Endothelial cell of umbilical vein (primary cell): ENCODE data around the gene PPHLN1. TPM values are rescaled to one million over a fixed set of nuclear protein-coding genes. Genes with fewer than 3 reads are reported as not detected.

Experiments used
- BruUV-seq: library from RNA; stranded (reverse); fragments of 400-500 nt; replicated peaks from 2 replicates; lab custom pipeline; 2021; lab: Mats Ljungman, UMichigan
- CTCF ChIA-PET: fragments of 300-600, 350-600 bp; sonication (Branson Sonifier 250); formaldehyde crosslinking; loops from one replicate; lab custom pipeline; 2021; ENCODE audit warnings: antibody characterized with exemption, inconsistent platforms; lab: Charles Lee
- POLR2A ChIA-PET: fragments of 300-600, 350-600 bp; sonication (Branson Sonifier 250); formaldehyde crosslinking; loops from one replicate; lab custom pipeline; 2021; ENCODE audit warnings: antibody characterized with exemption, inconsistent platforms; lab: Charles Lee
- DNase-seq: peaks from one replicate; pipeline ENCODE4 v3.0.0-alpha.2; 2011; ENCODE audit warnings: low read depth, low spot score
- FAIRE-seq: peaks from 2 replicates; lab custom pipeline; 2011; peaks lifted over from hg19 to GRCh38; lab: Jason Lieb, UNC
- H2AFZ ChIP-seq: 2 replicates; pipeline ENCODE4 v1.6.0; 2012; ENCODE audit warnings: low read depth, low read length, control low read depth, inconsistent platforms
- H3K27ac ChIP-seq: 2 replicates; pipeline ENCODE4 v1.5.1; 2011; ENCODE audit warnings: low read depth, mild to moderate bottlenecking, control low read depth, low read length, moderate library complexity; ENCODE audit not compliant: insufficient read depth
- H3K27me3 ChIP-seq, 2 experiments: 2 replicates each; pipeline versions ENCODE4 v1.6.0 to v1.6.1; 2011; ENCODE audit warnings: low read length in 2 of 2, mixed read lengths in 1 of 2; ENCODE audit not compliant: control insufficient read depth in 2 of 2, insufficient read depth in 2 of 2
- H3K36me3 ChIP-seq, 2 experiments: 2 replicates in 1 of 2; 3 replicates in 1 of 2; pipeline ENCODE4 v1.5.1; 2011; ENCODE audit warnings: low read length in 2 of 2, mild to moderate bottlenecking in 1 of 2, moderate library complexity in 1 of 2; ENCODE audit not compliant: control insufficient read depth in 2 of 2, insufficient read depth in 2 of 2; ENCODE audit errors: extremely low read depth in 1 of 2
- H3K4me1 ChIP-seq: 3 replicates; pipeline ENCODE4 v1.5.1; 2011; ENCODE audit warnings: mild to moderate bottlenecking, low read length; ENCODE audit not compliant: control insufficient read depth, insufficient read depth; ENCODE audit errors: extremely low read depth
- H3K4me2 ChIP-seq: 2 replicates; pipeline ENCODE4 v1.6.1; 2011; ENCODE audit warnings: low read length, control low read depth, mixed read lengths; ENCODE audit not compliant: insufficient read depth
- H3K4me3 ChIP-seq, 3 experiments: fragments of 200-600 bp in 1 of 3; sonication (generic), shearing (Covaris generic) in 1 of 3; replicated peaks in 1 of 3; 2 replicates each; pipeline ENCODE4 v1.5.1; 2011 to 2016; ENCODE audit warnings: control low read depth in 3 of 3, low read length in 3 of 3, mild to moderate bottlenecking in 2 of 3, inconsistent platforms in 1 of 3, low read depth in 1 of 3, moderate library complexity in 1 of 3; ENCODE audit not compliant: insufficient read depth in 1 of 3
- H3K79me2 ChIP-seq: 2 replicates; pipeline ENCODE4 v1.6.0; 2012; ENCODE audit warnings: low read length, inconsistent platforms; ENCODE audit not compliant: control insufficient read depth, insufficient read depth
- H3K9ac ChIP-seq: replicated peaks from 2 replicates; pipeline ENCODE3; 2011; ENCODE audit warnings: low read length, control low read depth; ENCODE audit not compliant: insufficient read depth; ENCODE audit errors: extremely low read depth
- H3K9me1 ChIP-seq: replicated peaks from 3 replicates; pipeline ENCODE4 v1.6.0; 2011; ENCODE audit warnings: mild to moderate bottlenecking, low read length; ENCODE audit not compliant: control insufficient read depth, insufficient read depth; ENCODE audit errors: extremely low read depth
- H3K9me3 ChIP-seq: replicated peaks from 2 replicates; pipeline ENCODE4 v1.5.1; 2012; ENCODE audit warnings: low read length, inconsistent platforms; ENCODE audit not compliant: control insufficient read depth, insufficient read depth
- H4K20me1 ChIP-seq: replicated peaks from 2 replicates; pipeline ENCODE3; 2011; ENCODE audit warnings: mild to moderate bottlenecking, low read length; ENCODE audit not compliant: control insufficient read depth, insufficient read depth; ENCODE audit errors: extremely low read depth
- CTCF ChIP-seq, 2 donors: IDR thresholded peaks; 1 replicate in 1 of 2; 2 replicates in 1 of 2; pipeline ENCODE4 v1.5.1; 2011; ENCODE audit warnings: low read length in 2 of 2, mild to moderate bottlenecking in 2 of 2, moderate library complexity in 2 of 2, control low read depth in 1 of 2, inconsistent platforms in 1 of 2, low read depth in 1 of 2; ENCODE audit not compliant: insufficient read depth in 1 of 2; ENCODE audit errors: extremely low read depth in 1 of 2
- EZH2 ChIP-seq: IDR thresholded peaks from 2 replicates; pipeline ENCODE4 v1.6.1; 2012; ENCODE audit warnings: borderline replicate concordance, low read depth, mild to moderate bottlenecking, moderate library complexity, low read length, inconsistent platforms; ENCODE audit not compliant: severe bottlenecking
- FOS ChIP-seq: IDR thresholded peaks from 2 replicates; pipeline ENCODE4 v1.6.1; 2011; ENCODE audit warnings: mild to moderate bottlenecking, low read length, moderate library complexity, borderline replicate concordance; ENCODE audit not compliant: insufficient read depth
- GATA2 ChIP-seq: IDR thresholded peaks from 2 replicates; pipeline ENCODE4 v1.7.0; 2011; ENCODE audit warnings: low read depth, mild to moderate bottlenecking, moderate library complexity, mixed read lengths, low read length; ENCODE audit not compliant: insufficient read length, insufficient read depth
- JUN ChIP-seq: IDR thresholded peaks from 2 replicates; pipeline ENCODE4 v1.6.1; 2011; ENCODE audit warnings: borderline replicate concordance, low read depth; ENCODE audit not compliant: insufficient read length, insufficient read depth
- MAX ChIP-seq: IDR thresholded peaks from 2 replicates; pipeline ENCODE4 v1.6.1; 2011; ENCODE audit not compliant: insufficient read depth, insufficient read length
- MYC ChIP-seq: IDR thresholded peaks from one replicate; pipeline ENCODE4 v1.6.1; 2011; ENCODE audit warnings: mild to moderate bottlenecking, low read depth, low read length
- POLR2A ChIP-seq: IDR thresholded peaks from 2 replicates; pipeline ENCODE4 v1.6.1; 2012; ENCODE audit warnings: low read depth, mild to moderate bottlenecking, control low read depth, low read length
- POLR2AphosphoS5 ChIP-seq: IDR thresholded peaks from 2 replicates; pipeline ENCODE4 v1.6.1; 2012; ENCODE audit warnings: low read depth, mild to moderate bottlenecking, control low read depth, low read length, moderate library complexity; ENCODE audit not compliant: insufficient read depth
- dilution Hi-C: fragments of 300-500 bp; cut with MboI; formaldehyde crosslinking; loops from one replicate; pipeline ENCODE4 v1.15.0; 2019; ENCODE audit warnings: low sequenced_read_pairs; ENCODE audit not compliant: extremely low pct_ligation_motif_present
- intact Hi-C: fragments of 100-400 bp; cut with micrococcal nuclease; formaldehyde crosslinking; loops from one replicate; pipeline ENCODE4 v1.10.0; 2022
- polyA plus RNA-seq, 4 experiments: library from polyadenylated mRNA; depleted of rRNA in 3 of 4; stranded (reverse) in 3 of 4; unstranded in 1 of 4; fragments of >200 nt; gene quantifications; 2 replicates each; pipeline versions ENCODE4 v1.2.1 to v1.2.3, GENCODE V29; 2011 to 2012; ENCODE audit warnings: missing spikeins in 1 of 4
- total RNA-seq: library from RNA; stranded (reverse); gene quantifications from 2 replicates; pipeline ENCODE4 v1.2.3, GENCODE V29; 2021

PPHLN1 gene
- total and polyA plus RNA-seq, 2 donors (not counting 3 experiments of a cell fraction or from before 2014, with no cell fraction given): 23.4 to 62.2 TPM

DNA sequence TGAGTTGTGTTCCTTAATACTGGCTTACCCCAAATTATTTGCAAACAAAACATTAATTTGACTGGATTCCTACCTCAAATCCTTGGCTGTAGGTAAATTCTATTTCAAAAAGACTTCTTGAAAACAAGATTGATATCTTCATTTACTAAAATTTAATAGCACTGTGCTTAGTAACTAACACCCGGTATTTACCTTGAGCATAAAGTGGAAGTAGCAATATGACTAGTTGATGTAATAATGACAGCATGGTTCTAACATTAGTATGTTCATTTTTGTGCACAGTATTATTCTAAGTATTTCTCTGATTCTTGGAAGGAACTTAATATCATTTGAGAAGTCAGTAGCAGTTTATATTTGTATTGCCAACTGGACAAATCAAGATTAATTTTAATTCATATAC, 96.8 kb downstream of the PPHLN1 start:
- no peak for TF ChIP-seq POLR2A
- no peak for TF ChIP-seq POLR2AphosphoS5
- no peak for TF ChIP-seq CTCF (IDR thresholded peaks at IDR 0.05; ENCODE audit: extremely low read depth in 1 of 2, insufficient read depth in 1 of 2, low read depth in 1 of 2, low read length in 2 of 2)
- TF ChIP-seq MYC: no peak
- no peak for TF ChIP-seq GATA2
- TF ChIP-seq FOS: no peak
- no peak for TF ChIP-seq MAX
- no peak for TF ChIP-seq JUN
- TF ChIP-seq EZH2: no peak
- ChIA-PET CTCF (interaction anchor here (0.7 kb wide), 1 partner anchor 60 kb away, joined by 3 read pairs; no protein-coding TSS in a partner anchor), POLR2A (no interaction called here)
- Histone ChIP-seq H3K36me3 (no peaks in the 10 kb centered on the region), H3K79me2 (peaks cover 2% of the 10 kb centered on the region), H3K9ac (peak overlapping the region; percentile 81), H3K9me3 (no peaks in the 10 kb centered on the region), H3K4me2 (peak overlapping the region; percentile 88), H4K20me1 (no peaks in the 10 kb centered on the region), H3K27ac (peak overlapping the region; percentile 93), H3K4me1 (peaks cover 54% of the 10 kb centered on the region), H3K27me3 (no peaks in the 10 kb centered on the region), H3K4me3 (peak overlapping the region in 1 of 3 experiments; percentile 6), H2AFZ (no peak overlapping the region), H3K9me1 (no peaks in the 10 kb centered on the region)
- intact Hi-C loops: loop anchor here (1.0 kb wide), 1 partner anchor 25 kb away; no protein-coding TSS in a partner anchor
- FAIRE-seq (no peak), DNase-seq (no peak)
- dilution Hi-C loops: no loop called here
- TSS peak; percentile 72 for BruUV-seq
